Hepatocyte (in vitro differentiated cells): ENCODE results near the gene SOBP. TPM values are rescaled to one million over a fixed set of nuclear protein-coding genes. Genes with fewer than 3 reads are reported as not detected.

Source experiments
- DNase-seq: peaks from one replicate; pipeline ENCODE4 v3.0.0-alpha.2; 2016; ENCODE audit warnings: low spot score
- H2AFZ ChIP-seq: fragments of 200-600 bp; sonication (generic); 2 replicates; pipeline ENCODE4 v1.6.0; 2016; ENCODE audit warnings: antibody characterized with exemption, mild to moderate bottlenecking
- H3K27ac ChIP-seq: fragments of 200-600 bp; sonication (generic); 2 replicates; pipeline ENCODE4 v1.5.1; 2016; ENCODE audit warnings: mild to moderate bottlenecking
- H3K27me3 ChIP-seq: fragments of 200-600 bp; sonication (generic); 2 replicates; pipeline ENCODE4 v1.6.1; 2016
- H3K36me3 ChIP-seq: fragments of 200-600 bp; sonication (generic); replicated peaks from 2 replicates; pipeline ENCODE4 v1.5.1; 2016; ENCODE audit warnings: low read depth; ENCODE audit not compliant: insufficient read depth
- H3K4me1 ChIP-seq: fragments of 200-600 bp; sonication (generic); 2 replicates; pipeline ENCODE4 v1.5.1; 2016; ENCODE audit warnings: mild to moderate bottlenecking, moderate library complexity; ENCODE audit not compliant: insufficient read depth
- H3K4me2 ChIP-seq: fragments of 200-600 bp; sonication (generic); 2 replicates; pipeline ENCODE4 v1.6.0; 2016
- H3K4me3 ChIP-seq: fragments of 200-600 bp; sonication (generic); 2 replicates; pipeline ENCODE4 v1.5.1; 2016; ENCODE audit warnings: mild to moderate bottlenecking
- H3K79me2 ChIP-seq: fragments of 200-600 bp; sonication (generic); 2 replicates; pipeline ENCODE4 v1.6.0; 2017; ENCODE audit warnings: mild to moderate bottlenecking
- H3K9me2 ChIP-seq: fragments of 200-600 bp; sonication (generic); replicated peaks from 2 replicates; pipeline ENCODE4 v1.6.0; 2017; ENCODE audit warnings: mild to moderate bottlenecking; ENCODE audit not compliant: insufficient read depth
- H3K9me3 ChIP-seq: fragments of 200-600 bp; sonication (generic); 2 replicates; pipeline ENCODE4 v1.5.1; 2016; ENCODE audit warnings: low read depth, mild to moderate bottlenecking
- H4K20me1 ChIP-seq: fragments of 200-600 bp; sonication (generic); 2 replicates; pipeline ENCODE4 v1.6.0; 2016; ENCODE audit warnings: mild to moderate bottlenecking; ENCODE audit not compliant: insufficient read depth, poor library complexity, severe bottlenecking
- CTCF ChIP-seq: fragments of 200-600 bp; sonication (generic); IDR thresholded peaks from 2 replicates; pipeline ENCODE4 v1.5.1; 2016; ENCODE audit warnings: antibody characterized with exemption, mild to moderate bottlenecking; ENCODE audit not compliant: poor library complexity
- EZH2 ChIP-seq: fragments of 200-600 bp; sonication (generic); IDR thresholded peaks from 2 replicates; pipeline ENCODE4 v1.6.1; 2016; ENCODE audit warnings: antibody characterized with exemption, mild to moderate bottlenecking, borderline replicate concordance
- EZH2phosphoT487 ChIP-seq: fragments of 200-600 bp; sonication (generic); IDR thresholded peaks from one replicate; pipeline ENCODE4 v1.6.1; 2018; ENCODE audit warnings: antibody characterized with exemption, mild to moderate bottlenecking, low read depth, moderate library complexity; ENCODE audit not compliant: unreplicated experiment, severe bottlenecking
- WGBS: methylation state at CpG from one replicate; pipeline ENCODE4 v1.1.6; 2016; ENCODE audit warnings: low lambda C conversion rate; ENCODE audit errors: missing lambda C conversion rate; 5-methylcytosine and 5-hydroxymethylcytosine counted together
- polyA plus RNA-seq: library from polyadenylated mRNA; unstranded; fragments of >200 nt; fragmentation: Nextera tagmentation; extraction: Ambion mirVana; gene quantifications from 2 replicates; pipeline ENCODE4 v1.2.1, GENCODE V29; 2016
- total RNA-seq: library from RNA; depleted of rRNA; stranded (reverse); fragments of >200 nt; gene quantifications from 2 replicates; pipeline ENCODE4 v1.2.3, GENCODE V29; 2014

Gene SOBP
- total and polyA plus RNA-seq, 2 experiments from 2014 or later: 2.1 to 2.2 TPM

- no peaks in the 10 kb centered on the region for H4K20me1 ChIP-seq
- H3K4me1 ChIP-seq: no peaks in the 10 kb centered on the region
- no peaks in the 10 kb centered on the region for H3K79me2 ChIP-seq
- no peaks in the 10 kb centered on the region for H3K27me3 ChIP-seq
- H2AFZ ChIP-seq: no peak overlapping the region
- H3K4me3 ChIP-seq: no peak overlapping the region
- DNase-seq: no peak
- TF ChIP-seq EZH2 (no peak), EZH2phosphoT487 (no peak), CTCF (no peak)
- no peaks in the 10 kb centered on the region for H3K9me3 ChIP-seq
- H3K27ac ChIP-seq: no peak overlapping the region
- H3K4me2 ChIP-seq: no peak overlapping the region
- H3K36me3 ChIP-seq: no peaks in the 10 kb centered on the region
- WGBS: 71% methylated on average over 11 of the region's 12 CpGs
- H3K9me2 ChIP-seq: no peaks in the 10 kb centered on the region
Measured at GRCh38 chr6:107691062-107691751, 201.3 kb downstream of the SOBP start.

- H3K9me2 ChIP-seq: no peaks in the 10 kb centered on the region
- DNase-seq: no peak
- H3K4me3 ChIP-seq: no peak overlapping the region
- H3K4me2 ChIP-seq: no peak overlapping the region
- no peaks in the 10 kb centered on the region for H3K79me2 ChIP-seq
- TF ChIP-seq CTCF (no peak), EZH2phosphoT487 (no peak), EZH2 (no peak)
- no peaks in the 10 kb centered on the region for H3K4me1 ChIP-seq
- H3K36me3 ChIP-seq: no peaks in the 10 kb centered on the region
- H3K9me3 ChIP-seq: no peaks in the 10 kb centered on the region
- H2AFZ ChIP-seq: no peak overlapping the region
- WGBS: 91% methylated on average over 3 of the region's 3 CpGs
- H3K27ac ChIP-seq: no peak overlapping the region
- no peaks in the 10 kb centered on the region for H4K20me1 ChIP-seq
- no peaks in the 10 kb centered on the region for H3K27me3 ChIP-seq
Measured at GRCh38 chr6:107692351-107692750, 202.4 kb downstream of the SOBP start.

- Histone ChIP-seq H3K79me2 (no peaks in the 10 kb centered on the region), H3K9me2 (no peaks in the 10 kb centered on the region), H3K9me3 (no peaks in the 10 kb centered on the region), H4K20me1 (no peaks in the 10 kb centered on the region), H3K4me3 (no peak overlapping the region), H3K4me2 (no peak overlapping the region), H3K36me3 (no peaks in the 10 kb centered on the region), H3K27ac (no peak overlapping the region), H3K27me3 (no peaks in the 10 kb centered on the region), H2AFZ (no peak overlapping the region), H3K4me1 (no peaks in the 10 kb centered on the region)
- no peak for DNase-seq
- 100% methylated on average over 2 of the region's 2 CpGs for WGBS
- no peak for TF ChIP-seq EZH2
- TF ChIP-seq EZH2phosphoT487: no peak
- no peak for TF ChIP-seq CTCF
Measured at GRCh38 chr6:107695061-107695720, 205.3 kb downstream of the SOBP start.
